ENCODE data around the gene CXXC4. TPM values are rescaled to one million over a fixed set of nuclear protein-coding genes. Genes with fewer than 3 reads are reported as not detected.

The CXXC4 gene
- total and polyA plus RNA-seq, 2 experiments from 2014 or later, result 1.6 to 3.0 TPM

DNA sequence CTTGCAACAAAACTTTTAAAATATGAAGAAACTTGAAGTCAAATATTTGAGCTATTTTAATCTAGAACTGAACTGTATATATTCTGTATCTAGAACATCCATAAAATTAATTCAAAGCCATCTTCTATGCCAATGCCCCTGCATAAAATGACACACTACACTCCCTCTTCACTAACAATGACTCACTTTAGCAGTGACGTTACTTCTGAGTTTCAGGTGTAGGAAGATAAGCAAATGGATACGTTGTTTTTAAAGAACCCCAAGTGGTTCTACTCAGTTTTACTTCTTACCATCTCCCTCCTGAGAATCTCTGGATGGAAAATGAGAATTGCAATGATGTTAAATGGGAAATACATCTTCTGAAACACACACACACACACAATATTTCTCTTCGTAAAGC lies 45.2 kb downstream of the CXXC4 start (continued):
- TF ChIP-seq, protein P1, sequence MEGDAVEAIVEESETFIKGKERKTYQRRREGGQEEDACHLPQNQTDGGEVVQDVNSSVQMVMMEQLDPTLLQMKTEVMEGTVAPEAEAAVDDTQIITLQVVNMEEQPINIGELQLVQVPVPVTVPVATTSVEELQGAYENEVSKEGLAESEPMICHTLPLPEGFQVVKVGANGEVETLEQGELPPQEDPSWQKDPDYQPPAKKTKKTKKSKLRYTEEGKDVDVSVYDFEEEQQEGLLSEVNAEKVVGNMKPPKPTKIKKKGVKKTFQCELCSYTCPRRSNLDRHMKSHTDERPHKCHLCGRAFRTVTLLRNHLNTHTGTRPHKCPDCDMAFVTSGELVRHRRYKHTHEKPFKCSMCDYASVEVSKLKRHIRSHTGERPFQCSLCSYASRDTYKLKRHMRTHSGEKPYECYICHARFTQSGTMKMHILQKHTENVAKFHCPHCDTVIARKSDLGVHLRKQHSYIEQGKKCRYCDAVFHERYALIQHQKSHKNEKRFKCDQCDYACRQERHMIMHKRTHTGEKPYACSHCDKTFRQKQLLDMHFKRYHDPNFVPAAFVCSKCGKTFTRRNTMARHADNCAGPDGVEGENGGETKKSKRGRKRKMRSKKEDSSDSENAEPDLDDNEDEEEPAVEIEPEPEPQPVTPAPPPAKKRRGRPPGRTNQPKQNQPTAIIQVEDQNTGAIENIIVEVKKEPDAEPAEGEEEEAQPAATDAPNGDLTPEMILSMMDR (conservative IDR thresholded peaks at IDR 0.05; ENCODE audit: low read depth in 2 of 2), result no peak
- TF ChIP-seq CREB1 (CRISPR knock-in tag; IDR thresholded peaks at IDR 0.05; ENCODE audit: low read depth) (no peak), EZH2 (IDR thresholded peaks at IDR 0.05; ENCODE audit: low read depth, unreplicated experiment) (no peak)

DNA sequence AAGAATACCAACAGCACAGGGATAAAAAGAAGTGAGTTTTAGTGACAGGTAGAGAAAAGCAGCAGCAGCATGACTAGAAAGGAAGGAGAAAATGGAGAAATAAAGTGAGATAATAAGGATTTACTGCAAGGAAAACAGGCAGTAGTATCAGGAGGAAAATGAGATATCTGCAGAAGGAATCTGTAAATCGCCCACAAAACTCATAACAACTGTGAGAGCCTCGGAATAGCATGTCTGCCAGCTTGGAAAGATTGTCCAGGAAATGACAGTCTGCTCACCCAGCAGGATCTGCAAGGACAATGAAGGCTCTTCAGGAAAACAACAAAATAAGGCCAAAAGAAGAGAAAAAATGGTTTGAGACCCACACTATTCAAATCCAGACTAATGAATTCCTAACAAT lies 47.4 kb downstream of the CXXC4 start:
- 0 out of 2 replicates have a peak overlapping the region, but pooled peaks have one; percentile 7 for H3K27ac ChIP-seq (ENCODE audit: low read depth)
- no peak overlapping the region for H2AFZ ChIP-seq
- peaks cover 15% of the 10 kb centered on the region for H3K4me1 Mint-ChIP-seq

More for the DNA sequence above, 47.4 kb downstream of the CXXC4 start:
- no peak overlapping the region for H3K27ac Mint-ChIP-seq
- H3K4me3 Mint-ChIP-seq, result no peak overlapping the region
- no peaks in the 10 kb centered on the region for H3K36me3 Mint-ChIP-seq (ENCODE audit: low read depth)
- Histone ChIP-seq H3K79me2 (replicated peaks; ENCODE audit: insufficient read depth) (no peaks in the 10 kb centered on the region), H3K36me3 (ENCODE audit: insufficient read depth) (no peaks in the 10 kb centered on the region), H3K4me2 (peak overlapping the region; percentile 65), H4K20me1 (replicated peaks; ENCODE audit: insufficient read depth) (no peaks in the 10 kb centered on the region), H3K4me3 (peak overlapping the region; percentile 25), H3F3A (replicated peaks; ENCODE audit: low read depth) (no peaks in the 10 kb centered on the region), H3K27me3 (ENCODE audit: insufficient read depth) (no peaks in the 10 kb centered on the region), H3K4me1 (ENCODE audit: insufficient read depth) (peaks cover 20% of the 10 kb centered on the region), H3K9me2 (ENCODE audit: insufficient read depth) (no peaks in the 10 kb centered on the region)
- H3K9me3 Mint-ChIP-seq, result no peaks in the 10 kb centered on the region
- no peaks in the 10 kb centered on the region for H3K27me3 Mint-ChIP-seq (ENCODE audit: insufficient read depth, low read depth, poor library complexity)
- TF ChIP-seq, protein P1 (conservative IDR thresholded peaks at IDR 0.05; ENCODE audit: low read depth in 2 of 2), result no peak
- TF ChIP-seq EZH2phosphoT487 (IDR thresholded peaks at IDR 0.05; ENCODE audit: unreplicated experiment), result no peak
- TF ChIP-seq, protein P2, sequence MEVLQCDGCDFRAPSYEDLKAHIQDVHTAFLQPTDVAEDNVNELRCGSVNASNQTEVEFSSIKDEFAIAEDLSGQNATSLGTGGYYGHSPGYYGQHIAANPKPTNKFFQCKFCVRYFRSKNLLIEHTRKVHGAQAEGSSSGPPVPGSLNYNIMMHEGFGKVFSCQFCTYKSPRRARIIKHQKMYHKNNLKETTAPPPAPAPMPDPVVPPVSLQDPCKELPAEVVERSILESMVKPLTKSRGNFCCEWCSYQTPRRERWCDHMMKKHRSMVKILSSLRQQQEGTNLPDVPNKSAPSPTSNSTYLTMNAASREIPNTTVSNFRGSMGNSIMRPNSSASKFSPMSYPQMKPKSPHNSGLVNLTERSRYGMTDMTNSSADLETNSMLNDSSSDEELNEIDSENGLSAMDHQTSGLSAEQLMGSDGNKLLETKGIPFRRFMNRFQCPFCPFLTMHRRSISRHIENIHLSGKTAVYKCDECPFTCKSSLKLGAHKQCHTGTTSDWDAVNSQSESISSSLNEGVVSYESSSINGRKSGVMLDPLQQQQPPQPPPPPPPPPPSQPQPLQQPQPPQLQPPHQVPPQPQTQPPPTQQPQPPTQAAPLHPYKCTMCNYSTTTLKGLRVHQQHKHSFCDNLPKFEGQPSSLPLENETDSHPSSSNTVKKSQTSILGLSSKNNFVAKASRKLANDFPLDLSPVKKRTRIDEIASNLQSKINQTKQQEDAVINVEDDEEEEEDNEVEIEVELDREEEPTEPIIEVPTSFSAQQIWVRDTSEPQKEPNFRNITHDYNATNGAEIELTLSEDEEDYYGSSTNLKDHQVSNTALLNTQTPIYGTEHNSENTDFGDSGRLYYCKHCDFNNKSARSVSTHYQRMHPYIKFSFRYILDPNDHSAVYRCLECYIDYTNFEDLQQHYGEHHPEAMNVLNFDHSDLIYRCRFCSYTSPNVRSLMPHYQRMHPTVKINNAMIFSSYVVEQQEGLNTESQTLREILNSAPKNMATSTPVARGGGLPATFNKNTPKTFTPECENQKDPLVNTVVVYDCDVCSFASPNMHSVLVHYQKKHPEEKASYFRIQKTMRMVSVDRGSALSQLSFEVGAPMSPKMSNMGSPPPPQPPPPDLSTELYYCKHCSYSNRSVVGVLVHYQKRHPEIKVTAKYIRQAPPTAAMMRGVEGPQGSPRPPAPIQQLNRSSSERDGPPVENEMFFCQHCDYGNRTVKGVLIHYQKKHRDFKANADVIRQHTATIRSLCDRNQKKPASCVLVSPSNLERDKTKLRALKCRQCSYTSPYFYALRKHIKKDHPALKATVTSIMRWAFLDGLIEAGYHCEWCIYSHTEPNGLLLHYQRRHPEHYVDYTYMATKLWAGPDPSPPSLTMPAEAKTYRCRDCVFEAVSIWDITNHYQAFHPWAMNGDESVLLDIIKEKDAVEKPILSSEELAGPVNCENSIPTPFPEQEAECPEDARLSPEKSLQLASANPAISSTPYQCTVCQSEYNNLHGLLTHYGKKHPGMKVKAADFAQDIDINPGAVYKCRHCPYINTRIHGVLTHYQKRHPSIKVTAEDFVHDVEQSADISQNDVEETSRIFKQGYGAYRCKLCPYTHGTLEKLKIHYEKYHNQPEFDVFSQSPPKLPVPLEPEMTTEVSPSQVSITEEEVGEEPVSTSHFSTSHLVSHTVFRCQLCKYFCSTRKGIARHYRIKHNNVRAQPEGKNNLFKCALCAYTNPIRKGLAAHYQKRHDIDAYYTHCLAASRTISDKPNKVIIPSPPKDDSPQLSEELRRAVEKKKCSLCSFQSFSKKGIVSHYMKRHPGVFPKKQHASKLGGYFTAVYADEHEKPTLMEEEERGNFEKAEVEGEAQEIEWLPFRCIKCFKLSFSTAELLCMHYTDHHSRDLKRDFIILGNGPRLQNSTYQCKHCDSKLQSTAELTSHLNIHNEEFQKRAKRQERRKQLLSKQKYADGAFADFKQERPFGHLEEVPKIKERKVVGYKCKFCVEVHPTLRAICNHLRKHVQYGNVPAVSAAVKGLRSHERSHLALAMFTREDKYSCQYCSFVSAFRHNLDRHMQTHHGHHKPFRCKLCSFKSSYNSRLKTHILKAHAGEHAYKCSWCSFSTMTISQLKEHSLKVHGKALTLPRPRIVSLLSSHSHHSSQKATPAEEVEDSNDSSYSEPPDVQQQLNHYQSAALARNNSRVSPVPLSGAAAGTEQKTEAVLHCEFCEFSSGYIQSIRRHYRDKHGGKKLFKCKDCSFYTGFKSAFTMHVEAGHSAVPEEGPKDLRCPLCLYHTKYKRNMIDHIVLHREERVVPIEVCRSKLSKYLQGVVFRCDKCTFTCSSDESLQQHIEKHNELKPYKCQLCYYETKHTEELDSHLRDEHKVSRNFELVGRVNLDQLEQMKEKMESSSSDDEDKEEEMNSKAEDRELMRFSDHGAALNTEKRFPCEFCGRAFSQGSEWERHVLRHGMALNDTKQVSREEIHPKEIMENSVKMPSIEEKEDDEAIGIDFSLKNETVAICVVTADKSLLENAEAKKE (CRISPR knock-in tag; IDR thresholded peaks at IDR 0.05), result no peak
- TF ChIP-seq NANOG (IDR thresholded peaks at IDR 0.05; ENCODE audit: borderline replicate concordance), result no peak
- TF ChIP-seq, protein P3, sequence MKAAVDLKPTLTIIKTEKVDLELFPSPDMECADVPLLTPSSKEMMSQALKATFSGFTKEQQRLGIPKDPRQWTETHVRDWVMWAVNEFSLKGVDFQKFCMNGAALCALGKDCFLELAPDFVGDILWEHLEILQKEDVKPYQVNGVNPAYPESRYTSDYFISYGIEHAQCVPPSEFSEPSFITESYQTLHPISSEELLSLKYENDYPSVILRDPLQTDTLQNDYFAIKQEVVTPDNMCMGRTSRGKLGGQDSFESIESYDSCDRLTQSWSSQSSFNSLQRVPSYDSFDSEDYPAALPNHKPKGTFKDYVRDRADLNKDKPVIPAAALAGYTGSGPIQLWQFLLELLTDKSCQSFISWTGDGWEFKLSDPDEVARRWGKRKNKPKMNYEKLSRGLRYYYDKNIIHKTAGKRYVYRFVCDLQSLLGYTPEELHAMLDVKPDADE (IDR thresholded peaks at IDR 0.05), result no peak
- TF ChIP-seq CREB1 (CRISPR knock-in tag; IDR thresholded peaks at IDR 0.05; ENCODE audit: low read depth), result no peak
- no peak for TF ChIP-seq ZNF114 (CRISPR knock-in tag; IDR thresholded peaks at IDR 0.05)
- TF ChIP-seq JUNB (IDR thresholded peaks at IDR 0.05; ENCODE audit: unreplicated experiment), result no peak
- ATAC-seq, result no peak
- DNase-seq (ENCODE audit: low spot score), result no peak
